ENCODE data around the gene KLHL10. TPM values are rescaled to one million over a fixed set of nuclear protein-coding genes. Genes with fewer than 3 reads are reported as not detected.
"Not testable (repeated sequence)": the region's sequence is repeated elsewhere in the genome, so short reads cannot be mapped to it uniquely, and the experiment has no call there.

KLHL10 gene
- total RNA-seq, 1 donor from 2014 or later: not detected

DNA sequence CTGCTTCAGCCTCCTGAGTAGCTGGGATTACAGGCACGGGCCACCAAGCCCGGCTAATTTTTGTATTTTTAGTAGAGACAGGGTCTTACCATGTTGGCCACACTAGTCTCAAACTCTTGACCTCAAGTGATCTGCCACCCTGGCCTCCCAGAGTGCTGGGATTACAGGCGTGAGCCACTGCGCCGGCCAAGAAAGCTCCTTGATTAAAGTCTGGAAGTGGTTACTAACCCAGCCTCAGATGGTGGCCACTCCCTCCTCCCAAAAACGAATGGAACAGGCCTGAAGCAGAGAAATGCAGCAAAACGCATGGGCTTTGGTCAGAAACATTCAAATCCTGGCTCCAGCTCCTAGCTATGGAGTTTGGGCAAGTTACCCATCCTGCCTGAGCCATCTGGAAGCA is 13.5 kb upstream of the KLHL10 start:
- Mint-ChIP-seq H3K27me3 (ENCODE audit: low read depth) (no peaks in the 10 kb centered on the region), H3K4me1 (peaks cover 24% of the 10 kb centered on the region), H3K9me3 (no peaks in the 10 kb centered on the region), H3K4me3 (peak overlapping the region; percentile 31), H3K27ac (ENCODE audit: unreplicated experiment) (peak overlapping the region; percentile 43), H3K36me3 (ENCODE audit: low read depth) (no peaks in the 10 kb centered on the region)
- DNase-seq (ENCODE audit: low read depth, low spot score): no peak
- TF ChIP-seq, protein P1, sequence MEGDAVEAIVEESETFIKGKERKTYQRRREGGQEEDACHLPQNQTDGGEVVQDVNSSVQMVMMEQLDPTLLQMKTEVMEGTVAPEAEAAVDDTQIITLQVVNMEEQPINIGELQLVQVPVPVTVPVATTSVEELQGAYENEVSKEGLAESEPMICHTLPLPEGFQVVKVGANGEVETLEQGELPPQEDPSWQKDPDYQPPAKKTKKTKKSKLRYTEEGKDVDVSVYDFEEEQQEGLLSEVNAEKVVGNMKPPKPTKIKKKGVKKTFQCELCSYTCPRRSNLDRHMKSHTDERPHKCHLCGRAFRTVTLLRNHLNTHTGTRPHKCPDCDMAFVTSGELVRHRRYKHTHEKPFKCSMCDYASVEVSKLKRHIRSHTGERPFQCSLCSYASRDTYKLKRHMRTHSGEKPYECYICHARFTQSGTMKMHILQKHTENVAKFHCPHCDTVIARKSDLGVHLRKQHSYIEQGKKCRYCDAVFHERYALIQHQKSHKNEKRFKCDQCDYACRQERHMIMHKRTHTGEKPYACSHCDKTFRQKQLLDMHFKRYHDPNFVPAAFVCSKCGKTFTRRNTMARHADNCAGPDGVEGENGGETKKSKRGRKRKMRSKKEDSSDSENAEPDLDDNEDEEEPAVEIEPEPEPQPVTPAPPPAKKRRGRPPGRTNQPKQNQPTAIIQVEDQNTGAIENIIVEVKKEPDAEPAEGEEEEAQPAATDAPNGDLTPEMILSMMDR (conservative IDR thresholded peaks at IDR 0.05): no peak

DNA sequence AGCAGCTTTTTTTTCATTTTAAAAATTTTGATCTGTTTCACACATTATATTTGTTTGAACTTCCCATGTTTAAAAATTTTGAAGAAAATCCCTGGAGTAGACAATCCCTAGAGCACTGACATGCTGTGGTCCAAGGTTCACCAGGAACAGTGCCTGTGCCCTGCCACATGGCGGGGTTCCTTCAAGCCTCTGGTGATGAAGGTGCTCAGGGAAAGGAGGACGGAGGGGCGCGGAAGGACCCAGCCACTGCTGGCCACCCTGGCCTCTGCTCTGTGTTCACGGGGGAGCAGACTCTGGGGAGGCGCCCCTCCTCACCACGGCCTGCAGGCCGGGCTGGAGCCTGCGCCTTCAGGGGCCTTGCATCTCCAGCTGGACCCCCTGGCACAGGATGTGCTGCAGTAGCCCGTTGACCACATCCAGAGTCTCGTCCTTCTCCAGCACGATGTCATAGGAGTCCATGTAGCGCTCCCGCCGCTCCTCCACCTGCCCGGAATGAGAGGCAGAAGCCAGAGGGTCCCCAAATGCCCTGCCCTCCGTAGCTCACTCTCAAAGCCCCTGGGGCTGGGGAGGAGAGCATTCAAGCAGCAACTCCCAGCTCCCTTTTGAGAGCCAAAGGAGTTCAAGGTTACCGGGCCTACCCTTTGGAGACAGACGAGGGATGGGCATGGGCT is 12.3 kb upstream of the KLHL10 start:
- Mint-ChIP-seq H3K4me3 (no peak overlapping the region), H3K9me3 (no peaks in the 10 kb centered on the region), H3K36me3 (ENCODE audit: low read depth) (peaks cover 5% of the 10 kb centered on the region), H3K27me3 (ENCODE audit: low read depth) (no peaks in the 10 kb centered on the region), H3K4me1 (peaks cover 24% of the 10 kb centered on the region), H3K27ac (ENCODE audit: unreplicated experiment) (no peak overlapping the region)
- TF ChIP-seq, protein P1 (conservative IDR thresholded peaks at IDR 0.05): no peak
- DNase-seq (ENCODE audit: low read depth, low spot score): no peak

DNA sequence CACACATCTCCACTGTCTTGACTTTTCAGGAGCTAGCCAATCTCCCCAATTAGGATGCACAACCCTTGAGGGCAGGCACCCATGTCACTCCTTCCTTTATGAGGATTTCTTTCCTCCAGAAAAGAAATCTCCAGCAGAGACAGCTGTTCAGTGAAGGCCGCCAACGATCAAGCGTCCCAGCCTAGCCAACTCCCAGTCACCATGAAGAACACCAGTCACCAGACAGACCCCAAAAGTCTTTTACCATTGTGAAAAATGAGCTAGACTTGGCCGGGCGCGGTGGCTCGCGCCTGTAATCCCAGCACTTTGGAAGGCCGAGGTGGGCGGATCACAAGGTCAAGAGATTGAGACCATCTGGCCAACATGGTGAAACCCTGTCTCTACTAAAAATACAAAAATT is 7.7 kb upstream of the KLHL10 start:
- DNase-seq (ENCODE audit: low read depth, low spot score); H3K4me1 Mint-ChIP-seq: not testable (repeated sequence)

DNA sequence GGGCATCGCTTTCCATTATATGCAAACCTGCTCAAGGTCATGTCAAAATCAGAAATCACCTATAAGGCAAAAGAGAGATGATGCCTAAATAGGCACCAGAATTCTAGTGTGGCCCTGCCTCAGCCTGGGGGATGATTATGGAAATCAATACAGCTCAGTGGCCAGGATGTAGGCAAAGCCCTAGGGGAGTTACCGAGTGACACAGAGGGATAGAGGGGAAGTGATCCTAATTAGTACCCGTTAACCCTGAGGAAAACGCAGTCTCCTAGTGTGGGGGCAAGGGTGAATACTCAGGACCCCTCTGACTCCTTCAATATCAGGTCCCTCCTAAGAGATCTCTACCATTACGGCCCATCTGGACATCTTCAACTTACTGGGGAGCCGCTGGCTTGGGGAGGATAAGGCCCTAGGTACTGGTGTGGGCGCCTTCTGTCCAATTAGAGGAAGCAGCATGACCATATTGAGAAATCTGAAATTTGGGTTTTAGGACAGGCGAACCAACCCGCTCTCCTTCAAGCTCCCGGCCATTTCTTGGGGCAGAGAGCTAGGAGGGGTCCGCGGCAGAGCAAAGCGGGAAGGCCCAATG is 2.3 kb upstream of the KLHL10 start:
- Mint-ChIP-seq H3K4me1 (peaks cover 12% of the 10 kb centered on the region), H3K27me3 (ENCODE audit: low read depth) (no peaks in the 10 kb centered on the region), H3K36me3 (ENCODE audit: low read depth) (peaks cover 5% of the 10 kb centered on the region), H3K27ac (ENCODE audit: unreplicated experiment) (peak overlapping the region; percentile 7), H3K9me3 (no peaks in the 10 kb centered on the region), H3K4me3 (peak overlapping the region; percentile 93)
- TF ChIP-seq, protein P1 (conservative IDR thresholded peaks at IDR 0.05): no peak
- DNase-seq (ENCODE audit: low read depth, low spot score): no peak

More for the DNA sequence above, 7.7 kb upstream of the KLHL10 start:
- not testable (repeated sequence) for H3K27me3 Mint-ChIP-seq (ENCODE audit: low read depth); H3K9me3 Mint-ChIP-seq; H3K36me3 Mint-ChIP-seq (ENCODE audit: low read depth); H3K4me3 Mint-ChIP-seq
- peak overlapping the region; percentile 66 for H3K27ac Mint-ChIP-seq (ENCODE audit: unreplicated experiment)

DNA sequence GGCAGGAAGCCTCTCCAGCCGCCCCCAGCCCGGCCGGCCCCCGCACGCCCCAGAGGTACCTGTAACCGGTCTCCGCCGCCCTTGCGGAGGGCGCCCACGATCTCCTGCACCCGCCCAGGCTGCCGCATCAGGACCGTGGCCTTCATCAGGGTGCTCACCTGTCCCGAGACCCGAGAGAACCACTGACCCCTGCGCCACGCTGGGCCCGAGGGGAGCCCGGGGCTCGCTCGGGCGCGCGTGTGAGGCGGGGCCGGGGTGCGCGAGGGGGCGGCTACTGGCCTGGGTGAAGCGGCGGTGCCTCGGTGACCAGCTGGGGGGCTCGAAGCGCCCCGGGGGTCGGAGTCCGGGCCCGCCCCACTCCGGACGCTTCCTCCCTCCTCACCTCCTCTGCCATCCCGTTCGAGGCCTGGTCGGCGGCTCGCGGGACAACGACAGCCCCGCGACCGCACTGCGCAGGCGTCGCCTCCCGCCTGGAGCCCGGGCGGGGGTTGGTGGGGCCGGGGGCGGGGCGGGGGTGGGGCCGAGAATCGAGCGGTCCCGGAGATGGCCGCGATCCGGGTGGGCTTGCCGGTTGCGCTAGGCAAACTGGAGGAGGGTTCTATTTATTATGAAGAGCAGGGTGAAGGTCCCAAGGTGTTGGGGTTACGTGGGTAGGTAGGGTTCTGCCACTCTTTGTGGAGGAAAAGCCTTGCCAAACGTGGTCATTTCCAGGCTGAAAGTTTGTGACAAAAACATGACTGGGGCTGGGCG is 1.6 kb upstream of the KLHL10 start, which contains the start of gene NT5C3B:
TSS of gene NT5C3B (minus strand) at position 433 of the 750 bp plus-strand sequence. CDS start at position 394, 39 bp downstream.
- TF ChIP-seq, protein P1 (conservative IDR thresholded peaks at IDR 0.05): no peak
- H3K4me3 Mint-ChIP-seq: peak within 1 kb of the TSS; percentile 93
- DNase-seq (ENCODE audit: low read depth, low spot score): peak; percentile 56
- H3K27ac Mint-ChIP-seq (ENCODE audit: unreplicated experiment): peak within 1 kb of the TSS; percentile 7
- H3K9me3 Mint-ChIP-seq: no peaks in the 10 kb centered on the region
- H3K27me3 Mint-ChIP-seq (ENCODE audit: low read depth): no peaks in the 10 kb centered on the region
- peaks cover 12% of the 10 kb centered on the region for H3K4me1 Mint-ChIP-seq
- H3K36me3 Mint-ChIP-seq (ENCODE audit: low read depth): peaks cover 2% of the 10 kb centered on the region
